AG09319 (cell line): ENCODE measurements around the gene NEUROD2.

Experiments
- DNase-seq: peaks from one replicate; pipeline ENCODE4 v3.0.0-alpha.2; 2010; ENCODE audit warnings: low read depth; ENCODE audit errors: extremely low read depth
- CTCF ChIP-seq: IDR thresholded peaks from 2 replicates; pipeline ENCODE4 v1.5.1; 2011; ENCODE audit warnings: low read depth, mild to moderate bottlenecking, inconsistent platforms, low read length, moderate library complexity

Gene NEUROD2

GRCh38 chr17:39608142-39608981, 642 bp upstream of the NEUROD2 start:
- TF ChIP-seq CTCF: no peak
- DNase-seq: no peak

- no peak for TF ChIP-seq CTCF
- DNase-seq: no peak
These were observed 466 bp downstream of the NEUROD2 start for GRCh38 chr17:39607057-39607850.

DNA sequence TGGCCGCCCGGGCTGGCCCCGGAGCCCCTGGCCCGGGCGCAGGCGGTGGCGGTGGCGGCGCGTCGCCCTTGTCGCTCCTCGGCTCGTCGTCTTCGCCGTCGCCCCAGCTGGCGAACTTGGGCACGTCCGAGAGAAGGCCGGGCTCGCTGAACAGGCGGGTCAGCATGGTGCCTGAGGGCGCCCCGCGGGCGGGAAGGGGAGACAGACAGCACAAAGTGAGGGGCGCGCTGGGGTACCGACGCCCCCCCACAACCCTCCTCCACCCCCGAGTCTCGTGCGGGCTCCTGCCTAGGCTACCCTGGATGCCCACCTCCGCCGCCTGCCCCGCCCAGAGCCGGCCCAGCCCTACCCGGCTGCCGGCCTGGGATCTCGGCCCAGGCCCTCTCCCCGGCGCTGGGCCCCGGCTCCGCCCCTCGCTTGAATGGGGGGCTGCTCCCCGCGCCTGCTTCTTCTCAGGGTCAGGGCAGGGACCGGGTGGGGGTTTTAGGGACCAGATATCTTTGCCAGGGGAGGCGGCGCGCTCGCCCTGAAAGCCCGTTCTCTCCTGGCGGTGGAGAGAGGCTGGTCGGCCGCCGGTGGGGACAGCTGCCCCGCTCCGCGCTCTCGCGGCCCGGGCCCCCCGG, 1.2 kb downstream of the NEUROD2 start:
- no peak for TF ChIP-seq CTCF
- DNase-seq: no peak

DNA sequence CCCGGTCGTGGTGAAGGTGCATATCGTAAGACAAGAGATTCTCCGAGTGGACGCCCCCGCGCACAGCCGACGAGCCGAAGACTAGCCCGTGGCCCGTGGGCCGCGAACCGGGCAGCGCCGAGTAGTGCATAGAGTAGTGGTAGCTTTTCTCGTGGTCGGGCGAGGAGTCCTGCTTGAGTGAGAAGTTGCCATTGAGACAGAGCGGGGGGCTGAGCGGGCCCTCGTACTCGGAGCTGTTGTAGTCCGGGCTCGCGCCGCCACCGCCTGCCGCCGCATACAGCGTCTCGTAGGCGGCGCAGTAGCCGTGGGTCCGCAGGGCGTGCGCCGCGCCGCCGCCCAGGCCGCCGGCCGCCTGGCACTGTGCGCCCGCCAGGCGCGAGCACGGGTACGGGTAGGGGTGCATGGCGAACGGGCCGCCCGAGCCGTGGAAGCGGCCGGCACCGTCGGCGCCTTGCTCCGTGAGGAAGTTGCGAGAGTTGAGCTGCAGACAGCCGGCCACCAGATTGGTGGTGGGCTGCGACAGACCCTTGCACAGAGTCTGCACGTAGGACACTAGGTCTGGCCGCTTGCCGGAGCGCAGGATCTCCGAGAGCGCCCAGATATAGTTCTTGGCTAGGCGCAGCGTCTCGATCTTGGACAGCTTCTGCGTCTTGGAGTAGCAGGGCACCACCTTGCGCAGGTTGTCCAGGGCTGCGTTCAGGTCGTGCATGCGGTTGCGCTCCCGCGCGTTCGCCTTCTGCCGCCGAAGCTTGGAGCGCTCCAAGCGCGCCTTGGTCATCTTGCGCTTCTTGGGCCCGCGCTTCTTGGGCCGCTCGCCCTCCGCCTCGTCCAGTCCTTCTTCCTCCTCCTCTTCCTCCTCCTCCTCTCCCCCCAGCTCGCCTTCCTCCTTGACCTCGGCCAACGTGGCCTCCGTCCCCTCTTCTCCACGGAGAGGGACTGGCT, 2.0 kb downstream of the NEUROD2 start:
- no peak for DNase-seq
- TF ChIP-seq CTCF: no peak

GRCh38 chr17:39604911-39605491, 2.7 kb downstream of the NEUROD2 start:
- no peak for TF ChIP-seq CTCF
- no peak for DNase-seq

- no peak for TF ChIP-seq CTCF
- DNase-seq: no peak
These were observed 4.3 kb downstream of the NEUROD2 start for GRCh38 chr17:39603304-39604016.
